ENCODE data around the gene KLF13.
"Not testable (repeated sequence)": the region's sequence is repeated elsewhere in the genome, so short reads cannot be mapped to it uniquely, and the experiment has no call there.

Gene KLF13

GRCh38 chr15:31345606-31346366 lies 19.2 kb downstream of the KLF13 start:
- no peak for DNase-seq (ENCODE audit: low spot score)

GRCh38 chr15:31346367-31347066 lies 19.9 kb downstream of the KLF13 start:
- DNase-seq (ENCODE audit: low spot score), result no peak

- DNase-seq (ENCODE audit: low spot score), result no peak
Observed at GRCh38 chr15:31347067-31347975, 20.7 kb downstream of the KLF13 start.

- no peak for DNase-seq (ENCODE audit: low spot score)
Observed at GRCh38 chr15:31347981-31348803, 21.6 kb downstream of the KLF13 start.

- DNase-seq (ENCODE audit: low spot score), result no peak
Observed at GRCh38 chr15:31349233-31350141, 22.9 kb downstream of the KLF13 start.

- no peak for DNase-seq (ENCODE audit: low spot score)
Observed at GRCh38 chr15:31350771-31351170, 24.1 kb downstream of the KLF13 start.

- no peak for DNase-seq (ENCODE audit: low spot score)
Observed at GRCh38 chr15:31352339-31352751, 25.7 kb downstream of the KLF13 start.

GRCh38 chr15:31352911-31353811 lies 26.5 kb downstream of the KLF13 start:
- no peak for DNase-seq (ENCODE audit: low spot score)

- DNase-seq (ENCODE audit: low spot score), result no peak
Observed at GRCh38 chr15:31353931-31354330, 27.3 kb downstream of the KLF13 start.

- not testable (repeated sequence) for DNase-seq (ENCODE audit: low spot score)
Observed at GRCh38 chr15:31356097-31356496, 29.5 kb downstream of the KLF13 start.

GRCh38 chr15:31357148-31357547 lies 30.5 kb downstream of the KLF13 start:
- no peak for DNase-seq (ENCODE audit: low spot score)

GRCh38 chr15:31358163-31358562 lies 31.5 kb downstream of the KLF13 start:
- DNase-seq (ENCODE audit: low spot score), result no peak

GRCh38 chr15:31358957-31359701 lies 32.5 kb downstream of the KLF13 start:
- no peak for DNase-seq (ENCODE audit: low spot score)

GRCh38 chr15:31359702-31360111 lies 33.1 kb downstream of the KLF13 start:
- no peak for DNase-seq (ENCODE audit: low spot score)

GRCh38 chr15:31360158-31360561 lies 33.5 kb downstream of the KLF13 start:
- no peak for DNase-seq (ENCODE audit: low spot score)

- DNase-seq (ENCODE audit: low spot score), result no peak
Observed at GRCh38 chr15:31360843-31361763, 34.5 kb downstream of the KLF13 start.

- DNase-seq (ENCODE audit: low spot score), result no peak
Observed at GRCh38 chr15:31361764-31362515, 35.3 kb downstream of the KLF13 start.
